Measurements from ENCODE around the gene TCF7.

The TCF7 gene

GRCh38 chr5:134075102-134075501, 39.4 kb upstream of the TCF7 start:
- Histone ChIP-seq H3K9me3 (ENCODE audit: insufficient read depth, low read length) (no peaks in the 10 kb centered on the region), H3K27me3 (ENCODE audit: insufficient read depth, insufficient read length) (no peaks in the 10 kb centered on the region), H3K4me1 (ENCODE audit: insufficient read depth, insufficient read length) (peaks cover 12% of the 10 kb centered on the region), H3K36me3 (ENCODE audit: insufficient read depth, insufficient read length, low read length) (no peaks in the 10 kb centered on the region), H3K4me3 (ENCODE audit: insufficient read length, low read depth) (no peak overlapping the region), H3K9ac (ENCODE audit: insufficient read length, low read depth) (no peak overlapping the region)
- no peak for DNase-seq (ENCODE audit: low read depth, low spot score)
- TF ChIP-seq SUZ12 (IDR thresholded peaks at IDR 0.05; ENCODE audit: extremely low read depth, insufficient read depth, insufficient read length) (no peak), ZNF274 (IDR thresholded peaks at IDR 0.05; ENCODE audit: low read depth, low read length) (no peak), YY1 (IDR thresholded peaks at IDR 0.05; ENCODE audit: insufficient read depth, insufficient read length) (no peak)

- no peaks in the 10 kb centered on the region for H3K9me3 ChIP-seq (ENCODE audit: insufficient read depth, low read length)
- no peaks in the 10 kb centered on the region for H3K4me1 ChIP-seq (ENCODE audit: insufficient read depth, insufficient read length)
- no peak for TF ChIP-seq ZNF274 (IDR thresholded peaks at IDR 0.05; ENCODE audit: low read depth, low read length)
- TF ChIP-seq SUZ12 (IDR thresholded peaks at IDR 0.05; ENCODE audit: extremely low read depth, insufficient read depth, insufficient read length) = no peak
- TF ChIP-seq YY1 (IDR thresholded peaks at IDR 0.05; ENCODE audit: insufficient read depth, insufficient read length) = no peak
- no peaks in the 10 kb centered on the region for H3K27me3 ChIP-seq (ENCODE audit: insufficient read depth, insufficient read length)
- H3K9ac ChIP-seq (ENCODE audit: insufficient read length, low read depth) = no peak overlapping the region
- no peak for DNase-seq (ENCODE audit: low read depth, low spot score)
- no peak overlapping the region for H3K4me3 ChIP-seq (ENCODE audit: insufficient read length, low read depth)
- no peaks in the 10 kb centered on the region for H3K36me3 ChIP-seq (ENCODE audit: insufficient read depth, insufficient read length, low read length)
Measured at GRCh38 chr5:134077926-134078580, 36.4 kb upstream of the TCF7 start.

- Histone ChIP-seq H3K9me3 (ENCODE audit: insufficient read depth, low read length) (no peaks in the 10 kb centered on the region), H3K27me3 (ENCODE audit: insufficient read depth, insufficient read length) (no peaks in the 10 kb centered on the region), H3K9ac (ENCODE audit: insufficient read length, low read depth) (no peak overlapping the region), H3K4me1 (ENCODE audit: insufficient read depth, insufficient read length) (no peaks in the 10 kb centered on the region), H3K36me3 (ENCODE audit: insufficient read depth, insufficient read length, low read length) (no peaks in the 10 kb centered on the region), H3K4me3 (ENCODE audit: insufficient read length, low read depth) (no peak overlapping the region)
- no peak for DNase-seq (ENCODE audit: low read depth, low spot score)
- TF ChIP-seq ZNF274 (IDR thresholded peaks at IDR 0.05; ENCODE audit: low read depth, low read length) (no peak), SUZ12 (IDR thresholded peaks at IDR 0.05; ENCODE audit: extremely low read depth, insufficient read depth, insufficient read length) (no peak), YY1 (IDR thresholded peaks at IDR 0.05; ENCODE audit: insufficient read depth, insufficient read length) (no peak)
Measured at GRCh38 chr5:134079748-134080581, 34.5 kb upstream of the TCF7 start.

GRCh38 chr5:134082264-134082992, 32.1 kb upstream of the TCF7 start:
- H3K27me3 ChIP-seq (ENCODE audit: insufficient read depth, insufficient read length) = no peaks in the 10 kb centered on the region
- TF ChIP-seq SUZ12 (IDR thresholded peaks at IDR 0.05; ENCODE audit: extremely low read depth, insufficient read depth, insufficient read length) (no peak), YY1 (IDR thresholded peaks at IDR 0.05; ENCODE audit: insufficient read depth, insufficient read length) (no peak), ZNF274 (IDR thresholded peaks at IDR 0.05; ENCODE audit: low read depth, low read length) (no peak)
- no peaks in the 10 kb centered on the region for H3K36me3 ChIP-seq (ENCODE audit: insufficient read depth, insufficient read length, low read length)
- no peaks in the 10 kb centered on the region for H3K9me3 ChIP-seq (ENCODE audit: insufficient read depth, low read length)
- no peak overlapping the region for H3K9ac ChIP-seq (ENCODE audit: insufficient read length, low read depth)
- H3K4me3 ChIP-seq (ENCODE audit: insufficient read length, low read depth) = no peak overlapping the region
- no peak for DNase-seq (ENCODE audit: low read depth, low spot score)
- H3K4me1 ChIP-seq (ENCODE audit: insufficient read depth, insufficient read length) = no peaks in the 10 kb centered on the region

GRCh38 chr5:134083517-134083916, 31.0 kb upstream of the TCF7 start:
- H3K27me3 ChIP-seq (ENCODE audit: insufficient read depth, insufficient read length) = no peaks in the 10 kb centered on the region
- H3K4me1 ChIP-seq (ENCODE audit: insufficient read depth, insufficient read length) = no peaks in the 10 kb centered on the region
- no peak overlapping the region for H3K9ac ChIP-seq (ENCODE audit: insufficient read length, low read depth)
- no peaks in the 10 kb centered on the region for H3K9me3 ChIP-seq (ENCODE audit: insufficient read depth, low read length)
- TF ChIP-seq YY1 (IDR thresholded peaks at IDR 0.05; ENCODE audit: insufficient read depth, insufficient read length) (no peak), ZNF274 (IDR thresholded peaks at IDR 0.05; ENCODE audit: low read depth, low read length) (no peak), SUZ12 (IDR thresholded peaks at IDR 0.05; ENCODE audit: extremely low read depth, insufficient read depth, insufficient read length) (no peak)
- H3K4me3 ChIP-seq (ENCODE audit: insufficient read length, low read depth) = no peak overlapping the region
- no peak for DNase-seq (ENCODE audit: low read depth, low spot score)
- no peaks in the 10 kb centered on the region for H3K36me3 ChIP-seq (ENCODE audit: insufficient read depth, insufficient read length, low read length)

GRCh38 chr5:134084022-134084565, 30.4 kb upstream of the TCF7 start:
- H3K9me3 ChIP-seq (ENCODE audit: insufficient read depth, low read length) = no peaks in the 10 kb centered on the region
- H3K27me3 ChIP-seq (ENCODE audit: insufficient read depth, insufficient read length) = no peaks in the 10 kb centered on the region
- no peak overlapping the region for H3K4me3 ChIP-seq (ENCODE audit: insufficient read length, low read depth)
- TF ChIP-seq SUZ12 (IDR thresholded peaks at IDR 0.05; ENCODE audit: extremely low read depth, insufficient read depth, insufficient read length) = no peak
- no peak for TF ChIP-seq YY1 (IDR thresholded peaks at IDR 0.05; ENCODE audit: insufficient read depth, insufficient read length)
- H3K4me1 ChIP-seq (ENCODE audit: insufficient read depth, insufficient read length) = no peaks in the 10 kb centered on the region
- no peak overlapping the region for H3K9ac ChIP-seq (ENCODE audit: insufficient read length, low read depth)
- no peak for DNase-seq (ENCODE audit: low read depth, low spot score)
- H3K36me3 ChIP-seq (ENCODE audit: insufficient read depth, insufficient read length, low read length) = no peaks in the 10 kb centered on the region

All from NT2/D1 (cell line).